ENCODE measurements around the gene JAKMIP2. TPM values are rescaled to one million over a fixed set of nuclear protein-coding genes. Genes with fewer than 3 reads are reported as not detected.

JAKMIP2 gene
- total RNA-seq, 3 donors from 2014 or later (not counting 1 experiment from before 2014, with no cell fraction given): 12.2 to 16.1 (median 14.9) TPM

DNA sequence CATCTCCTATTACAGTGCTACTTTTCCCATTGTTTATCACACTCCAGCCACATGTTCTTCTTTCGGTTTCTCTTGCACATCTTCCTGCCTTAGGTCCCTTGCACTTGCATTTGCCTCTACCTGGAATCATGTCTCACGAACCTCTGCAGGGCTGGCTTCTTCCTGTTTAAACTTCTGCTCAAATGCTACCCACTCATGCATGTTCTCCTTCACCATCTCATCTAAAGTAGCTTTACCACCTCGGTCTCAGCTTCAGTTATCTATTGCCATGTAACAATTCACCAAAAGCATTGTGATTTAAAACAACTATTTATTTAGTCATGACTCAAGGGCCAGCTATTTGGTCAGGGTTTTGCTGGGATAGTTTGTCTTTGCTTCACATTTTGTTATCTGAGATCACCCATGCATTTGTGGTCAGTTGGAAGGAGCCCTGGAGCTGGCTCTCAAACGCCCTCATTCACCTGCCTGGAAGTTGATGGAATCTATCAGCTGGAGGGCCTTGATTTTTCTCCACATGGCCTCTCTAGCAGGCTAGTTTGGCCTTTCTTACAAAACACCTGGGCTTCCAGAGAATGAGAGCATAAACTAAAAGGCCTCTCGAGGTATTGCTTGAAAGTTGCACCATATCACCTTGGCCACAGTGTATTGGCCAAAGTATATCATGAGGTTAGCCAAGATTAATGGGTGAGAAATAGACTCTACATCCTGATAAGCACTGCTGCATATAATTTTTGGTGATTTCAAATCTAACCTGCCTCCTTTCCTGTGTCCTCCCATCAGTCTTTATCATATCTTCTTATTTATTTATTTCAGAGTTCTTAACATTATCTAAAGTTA is 27.5 kb upstream of the JAKMIP2 start:
- Histone ChIP-seq H3K4me1 (ENCODE audit: control insufficient read depth, insufficient read depth, low read length) (peaks cover 11% of the 10 kb centered on the region), H3K4me3 (ENCODE audit: low read length) (no peak overlapping the region), H3K9me3 (ENCODE audit: control insufficient read depth, insufficient read depth, low read length) (no peaks in the 10 kb centered on the region), H3K36me3 (ENCODE audit: control insufficient read depth, insufficient read depth, low read length) (no peaks in the 10 kb centered on the region), H3K27me3 (ENCODE audit: control insufficient read depth, insufficient read depth, low read length) (no peaks in the 10 kb centered on the region), H3K27ac (ENCODE audit: low read length) (no peak overlapping the region)
- peaks cover 8 to 12% of the 10 kb centered on the region in 2 donors for H3K4me1 Mint-ChIP-seq
- no peak overlapping the region for H3K27ac Mint-ChIP-seq
- TF ChIP-seq, protein P1, sequence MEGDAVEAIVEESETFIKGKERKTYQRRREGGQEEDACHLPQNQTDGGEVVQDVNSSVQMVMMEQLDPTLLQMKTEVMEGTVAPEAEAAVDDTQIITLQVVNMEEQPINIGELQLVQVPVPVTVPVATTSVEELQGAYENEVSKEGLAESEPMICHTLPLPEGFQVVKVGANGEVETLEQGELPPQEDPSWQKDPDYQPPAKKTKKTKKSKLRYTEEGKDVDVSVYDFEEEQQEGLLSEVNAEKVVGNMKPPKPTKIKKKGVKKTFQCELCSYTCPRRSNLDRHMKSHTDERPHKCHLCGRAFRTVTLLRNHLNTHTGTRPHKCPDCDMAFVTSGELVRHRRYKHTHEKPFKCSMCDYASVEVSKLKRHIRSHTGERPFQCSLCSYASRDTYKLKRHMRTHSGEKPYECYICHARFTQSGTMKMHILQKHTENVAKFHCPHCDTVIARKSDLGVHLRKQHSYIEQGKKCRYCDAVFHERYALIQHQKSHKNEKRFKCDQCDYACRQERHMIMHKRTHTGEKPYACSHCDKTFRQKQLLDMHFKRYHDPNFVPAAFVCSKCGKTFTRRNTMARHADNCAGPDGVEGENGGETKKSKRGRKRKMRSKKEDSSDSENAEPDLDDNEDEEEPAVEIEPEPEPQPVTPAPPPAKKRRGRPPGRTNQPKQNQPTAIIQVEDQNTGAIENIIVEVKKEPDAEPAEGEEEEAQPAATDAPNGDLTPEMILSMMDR (IDR thresholded peaks at IDR 0.05): no peak
- intact Hi-C loops (cut with micrococcal nuclease): loop anchor here (5.0 to 10.0 kb wide), 2 partner anchors 98 to 1035 kb away; no protein-coding TSS in a partner anchor
- no peaks in the 10 kb centered on the region for H3K9me3 Mint-ChIP-seq
- H3K36me3 Mint-ChIP-seq: no peaks in the 10 kb centered on the region
- H3K4me3 Mint-ChIP-seq: no peak overlapping the region
- no peak for DNase-seq
- H3K27me3 Mint-ChIP-seq (ENCODE audit: low read depth in 2 of 2): peaks cover 0 to 3% of the 10 kb centered on the region in 2 donors
- 38% methylated on average over 5 of the region's 5 CpGs for WGBS (ENCODE audit: insufficient coverage)
- peak; percentile 46 to 72 (median 60) for ATAC-seq

DNA sequence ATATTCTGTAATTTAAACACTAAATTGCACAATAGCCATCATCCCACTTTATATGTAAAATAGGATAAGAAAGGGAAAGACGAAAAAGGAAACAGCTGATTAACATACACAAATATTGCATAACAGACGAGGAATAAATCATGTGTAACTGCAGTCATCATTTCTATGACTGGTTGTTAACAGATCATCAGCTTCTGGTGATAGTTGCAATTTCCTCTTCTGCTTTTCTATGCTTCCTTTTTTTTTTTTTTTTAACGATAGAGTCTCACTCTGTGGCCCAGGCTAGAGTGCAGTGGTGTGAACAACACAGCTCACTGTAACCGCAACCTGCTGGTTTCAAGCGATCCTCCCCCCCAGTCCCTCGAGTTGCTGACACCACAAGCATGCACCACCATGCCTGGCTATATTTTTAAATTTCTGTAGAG is 22.5 kb upstream of the JAKMIP2 start:
- no peaks in the 10 kb centered on the region for H3K9me3 Mint-ChIP-seq
- peak overlapping the region; percentile 51 for H3K4me3 Mint-ChIP-seq
- TF ChIP-seq, protein P1 (IDR thresholded peaks at IDR 0.05): no peak
- intact Hi-C loops (cut with micrococcal nuclease): loop anchor here (2.0 to 10.0 kb wide), 3 partner anchors 22 to 1040 kb away; partner anchors contain the start of gene JAKMIP2
- no peak overlapping the region for H3K4me3 ChIP-seq (ENCODE audit: low read length)
- ATAC-seq (peak; percentile 92 to 96 (median 95)), DNase-seq (peak; percentile 59 to 69)
- H3K27me3 Mint-ChIP-seq (ENCODE audit: low read depth in 2 of 2): peaks cover 0 to under 1% of the 10 kb centered on the region in 2 donors
- H3K36me3 Mint-ChIP-seq: no peaks in the 10 kb centered on the region
- WGBS (ENCODE audit: insufficient coverage): 2% methylated on average over 5 of the region's 6 CpGs
- H3K27me3 ChIP-seq (ENCODE audit: control insufficient read depth, insufficient read depth, low read length): no peaks in the 10 kb centered on the region
- H3K36me3 ChIP-seq (ENCODE audit: control insufficient read depth, insufficient read depth, low read length): no peaks in the 10 kb centered on the region
- H3K27ac Mint-ChIP-seq: peak overlapping the region; percentile 59 to 90
- peaks cover 22 to 33% of the 10 kb centered on the region in 2 donors for H3K4me1 Mint-ChIP-seq
- peak overlapping the region; percentile 25 for H3K27ac ChIP-seq (ENCODE audit: low read length)
- no peaks in the 10 kb centered on the region for H3K9me3 ChIP-seq (ENCODE audit: control insufficient read depth, insufficient read depth, low read length)
- H3K4me1 ChIP-seq (ENCODE audit: control insufficient read depth, insufficient read depth, low read length): peaks cover 14% of the 10 kb centered on the region

GRCh38 chr5:147804334-147804733 is 21.8 kb upstream of the JAKMIP2 start:
- TF ChIP-seq, protein P1 (IDR thresholded peaks at IDR 0.05): no peak
- H3K9me3 ChIP-seq (ENCODE audit: control insufficient read depth, insufficient read depth, low read length): no peaks in the 10 kb centered on the region
- intact Hi-C loops (cut with micrococcal nuclease): loop anchor here (2.0 to 10.0 kb wide), 2 partner anchors 22 to 1040 kb away; partner anchors contain the start of gene JAKMIP2
- H3K27ac ChIP-seq (ENCODE audit: low read length): no peak overlapping the region
- H3K27ac Mint-ChIP-seq: peak overlapping the region; percentile 59 to 90
- H3K4me3 Mint-ChIP-seq: peak overlapping the region; percentile 51
- peaks cover 0 to 3% of the 10 kb centered on the region in 2 donors for H3K27me3 Mint-ChIP-seq (ENCODE audit: low read depth in 2 of 2)
- H3K36me3 Mint-ChIP-seq: no peaks in the 10 kb centered on the region
- no peak for DNase-seq
- H3K9me3 Mint-ChIP-seq: no peaks in the 10 kb centered on the region
- no peak overlapping the region for H3K4me3 ChIP-seq (ENCODE audit: low read length)
- peaks cover 22 to 33% of the 10 kb centered on the region in 2 donors for H3K4me1 Mint-ChIP-seq
- ATAC-seq: no peak
- WGBS (ENCODE audit: insufficient coverage): 86% methylated on average over 3 of the region's 3 CpGs
- no peaks in the 10 kb centered on the region for H3K27me3 ChIP-seq (ENCODE audit: control insufficient read depth, insufficient read depth, low read length)
- H3K36me3 ChIP-seq (ENCODE audit: control insufficient read depth, insufficient read depth, low read length): no peaks in the 10 kb centered on the region
- H3K4me1 ChIP-seq (ENCODE audit: control insufficient read depth, insufficient read depth, low read length): peaks cover 11% of the 10 kb centered on the region
